Gastrocnemius medialis (tissue), 4 donors: ENCODE measurements around the gene ESRRG. TPM values are rescaled to one million over a fixed set of nuclear protein-coding genes. Genes with fewer than 3 reads are reported as not detected.

Experiments used
- ATAC-seq, 2 donors: fragments of 150-250 bp; one replicate each; pipeline ENCODE4 v1.9.1; 2016
- DNase-seq, 2 donors: peaks; one replicate each; pipeline ENCODE4 v3.0.0-alpha.2; 2019
- H3K27ac ChIP-seq, 4 donors: fragments of 200-600 bp; sonication (generic); 1 replicate in 1 of 4; 2 replicates in 3 of 4; pipeline ENCODE4 v1.5.1; 2016 to 2018; ENCODE audit warnings: mild to moderate bottlenecking in 2 of 4, moderate library complexity in 1 of 4
- H3K27me3 ChIP-seq, 3 donors: fragments of 200-600 bp; sonication (generic) in 2 of 3; 1 replicate in 1 of 3; 2 replicates in 2 of 3; pipeline versions ENCODE4 v1.5.1 to v1.6.0; 2016 to 2019; ENCODE audit warnings: mild to moderate bottlenecking in 1 of 3, moderate library complexity in 1 of 3
- H3K36me3 ChIP-seq, 2 donors: fragments of 200-600 bp; sonication (generic) in 1 of 2; one replicate each; pipeline ENCODE4 v1.5.1; 2017 to 2018
- H3K4me1 ChIP-seq, 2 donors: fragments of 200-600 bp; sonication (generic) in 1 of 2; one replicate each; pipeline ENCODE4 v1.5.1; 2016 to 2017; ENCODE audit warnings: mild to moderate bottlenecking in 2 of 2
- H3K4me3 ChIP-seq, 4 donors: fragments of 200-600 bp; sonication (generic) in 3 of 4; 1 replicate in 1 of 4; 2 replicates in 3 of 4; pipeline ENCODE4 v1.5.1; 2016 to 2019; ENCODE audit warnings: mild to moderate bottlenecking in 2 of 4
- H3K9me3 ChIP-seq, 3 donors: fragments of 200-600 bp; sonication (generic) in 2 of 3; 1 replicate in 1 of 3; 2 replicates in 2 of 3; pipeline ENCODE4 v1.5.1; 2016 to 2019
- POLR2A ChIP-seq, 2 donors: fragments of 450-650 bp; IDR thresholded peaks; one replicate each; pipeline ENCODE4 v1.6.1; 2017; ENCODE audit warnings: antibody characterized with exemption in 2 of 2, mild to moderate bottlenecking in 2 of 2, moderate library complexity in 2 of 2
- in situ Hi-C, 4 donors: fragments of 200-750 bp; cut with MboI; loops; one replicate each; pipeline versions ENCODE4 v1.15.0 to v1.8.0; 2017; ENCODE audit warnings: low sequenced_read_pairs in 4 of 4
- intact Hi-C: fragments of 100-400 bp; cut with DNase I; formaldehyde crosslinking; loops from one replicate; pipeline ENCODE4 v1.15.1; 2023; ENCODE audit warnings: low total_unique reads
- total RNA-seq, 4 donors: library from RNA; depleted of rRNA; stranded (reverse); fragments of >200 nt; gene quantifications; one replicate each; pipeline versions ENCODE4 v1.1.0 to v1.2.3, GENCODE V29; 2016
- TF ChIP-seq, protein P1 (sequence below), 5 experiments: fragments of 450-650 bp in 3 of 5; fragments of 200-600 bp in 2 of 5; sonication (generic) in 2 of 5; IDR thresholded peaks in 4 of 5; conservative IDR thresholded peaks in 1 of 5; 1 replicate in 4 of 5; 2 replicates in 1 of 5; pipeline ENCODE4 v1.5.1; 2016 to 2019; ENCODE audit warnings: antibody characterized with exemption in 5 of 5, mild to moderate bottlenecking in 3 of 5, moderate library complexity in 3 of 5

Gene ESRRG
- total RNA-seq, 4 donors from 2014 or later, result 1.8 to 18.7 (median 2.4) TPM

DNA sequence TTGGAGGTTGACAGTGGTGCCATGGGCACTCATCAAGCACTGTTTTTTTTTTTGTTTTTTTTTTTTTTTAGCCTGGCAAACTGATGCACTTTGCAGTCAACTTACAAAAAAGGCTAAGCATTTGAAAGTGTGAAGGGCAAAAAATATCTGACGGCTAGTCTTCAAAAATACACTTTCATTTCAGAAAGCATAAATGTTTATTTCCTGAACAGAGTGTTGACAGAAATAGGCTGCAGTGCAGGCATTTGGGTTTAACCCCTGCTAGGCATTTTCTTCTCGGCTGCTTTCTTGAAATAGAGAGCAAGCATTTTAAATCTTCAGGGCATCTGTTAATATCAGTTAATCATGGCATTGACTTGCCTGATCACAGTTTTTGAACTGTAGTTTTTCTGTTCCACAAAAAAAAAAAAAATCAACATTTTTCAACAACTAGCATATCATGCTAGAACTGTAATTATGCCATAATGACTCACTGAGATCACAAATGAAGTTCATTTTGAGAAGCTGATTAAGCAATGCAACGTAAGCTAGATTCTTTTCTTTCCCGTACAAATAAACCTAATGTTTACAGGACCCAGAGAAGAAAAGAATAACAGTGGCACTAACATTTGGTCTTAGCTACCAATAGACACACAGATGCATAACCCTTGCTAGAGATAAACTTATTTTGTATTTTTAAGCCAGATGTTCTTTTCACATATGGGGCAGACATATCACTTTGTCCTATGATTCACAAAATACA is 199.6 kb downstream of the ESRRG start:
- H3K36me3 ChIP-seq, result no peaks in the 10 kb centered on the region
- H3K4me1 ChIP-seq, result peaks cover 5 to 8% of the 10 kb centered on the region in 2 donors
- H3K9me3 ChIP-seq, result no peaks in the 10 kb centered on the region
- H3K27ac ChIP-seq, result no peak overlapping the region
- intact Hi-C loops (no loop called here), in situ Hi-C loops (no loop called here)
- no peak for DNase-seq
- no peaks in the 10 kb centered on the region for H3K27me3 ChIP-seq
- TF ChIP-seq, protein P1, sequence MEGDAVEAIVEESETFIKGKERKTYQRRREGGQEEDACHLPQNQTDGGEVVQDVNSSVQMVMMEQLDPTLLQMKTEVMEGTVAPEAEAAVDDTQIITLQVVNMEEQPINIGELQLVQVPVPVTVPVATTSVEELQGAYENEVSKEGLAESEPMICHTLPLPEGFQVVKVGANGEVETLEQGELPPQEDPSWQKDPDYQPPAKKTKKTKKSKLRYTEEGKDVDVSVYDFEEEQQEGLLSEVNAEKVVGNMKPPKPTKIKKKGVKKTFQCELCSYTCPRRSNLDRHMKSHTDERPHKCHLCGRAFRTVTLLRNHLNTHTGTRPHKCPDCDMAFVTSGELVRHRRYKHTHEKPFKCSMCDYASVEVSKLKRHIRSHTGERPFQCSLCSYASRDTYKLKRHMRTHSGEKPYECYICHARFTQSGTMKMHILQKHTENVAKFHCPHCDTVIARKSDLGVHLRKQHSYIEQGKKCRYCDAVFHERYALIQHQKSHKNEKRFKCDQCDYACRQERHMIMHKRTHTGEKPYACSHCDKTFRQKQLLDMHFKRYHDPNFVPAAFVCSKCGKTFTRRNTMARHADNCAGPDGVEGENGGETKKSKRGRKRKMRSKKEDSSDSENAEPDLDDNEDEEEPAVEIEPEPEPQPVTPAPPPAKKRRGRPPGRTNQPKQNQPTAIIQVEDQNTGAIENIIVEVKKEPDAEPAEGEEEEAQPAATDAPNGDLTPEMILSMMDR (IDR thresholded peaks at IDR 0.05 in 4 of 5, conservative IDR thresholded peaks at IDR 0.05 in 1 of 5), result no peak
- no peak for TF ChIP-seq POLR2A (IDR thresholded peaks at IDR 0.05)
- no peak overlapping the region for H3K4me3 ChIP-seq
- no peak for ATAC-seq

DNA sequence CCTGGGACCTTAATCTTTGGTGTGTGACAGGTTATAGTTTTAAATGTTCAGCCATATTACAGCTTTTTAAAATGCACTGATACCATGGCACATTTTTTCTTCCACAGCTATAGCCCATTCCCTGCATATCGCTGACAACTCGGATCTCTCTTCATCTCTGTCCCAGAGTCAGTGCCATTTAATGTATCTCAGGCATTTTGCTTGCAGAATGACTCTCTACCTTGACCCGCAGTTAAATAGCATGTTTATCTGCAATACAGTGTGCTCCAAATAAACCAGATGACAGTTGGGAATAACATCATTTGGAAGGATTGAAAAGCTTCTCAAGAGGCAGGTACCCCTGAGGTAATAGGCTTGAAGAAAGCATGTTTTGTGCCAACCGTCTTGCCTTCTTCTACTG is 200.2 kb downstream of the ESRRG start:
- no peaks in the 10 kb centered on the region for H3K36me3 ChIP-seq
- peaks cover 5 to 8% of the 10 kb centered on the region in 2 donors for H3K4me1 ChIP-seq
- in situ Hi-C loops, result no loop called here
- H3K4me3 ChIP-seq, result no peak overlapping the region
- no peak for ATAC-seq
- intact Hi-C loops, result no loop called here
- TF ChIP-seq POLR2A (IDR thresholded peaks at IDR 0.05), result no peak
- H3K9me3 ChIP-seq, result no peaks in the 10 kb centered on the region
- no peak overlapping the region for H3K27ac ChIP-seq
- no peaks in the 10 kb centered on the region for H3K27me3 ChIP-seq
- no peak for DNase-seq

DNA sequence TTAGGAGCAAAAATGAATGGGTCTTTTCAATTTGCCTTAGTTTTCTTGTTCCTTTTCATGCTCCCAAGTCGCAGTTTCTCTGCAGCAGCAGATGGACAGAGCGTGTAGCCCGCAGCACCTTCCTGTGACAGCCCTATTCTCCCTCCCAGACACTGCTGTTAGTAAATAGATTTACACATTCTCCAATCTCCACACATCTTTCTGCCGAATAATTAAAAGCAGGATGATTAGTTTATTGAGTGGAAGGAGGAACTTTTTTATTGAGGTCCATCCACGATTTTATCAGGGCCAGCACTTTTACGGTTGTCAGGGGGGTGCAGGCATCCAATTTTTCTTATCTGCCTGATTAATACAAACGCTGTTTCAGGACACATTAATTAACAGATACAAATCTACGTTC is 201.8 kb downstream of the ESRRG start:
- H3K27me3 ChIP-seq, result no peaks in the 10 kb centered on the region
- no peak overlapping the region for H3K27ac ChIP-seq
- no peaks in the 10 kb centered on the region for H3K9me3 ChIP-seq
- TF ChIP-seq POLR2A (IDR thresholded peaks at IDR 0.05), result no peak
- TF ChIP-seq, protein P1 (IDR thresholded peaks at IDR 0.05 in 4 of 5, conservative IDR thresholded peaks at IDR 0.05 in 1 of 5), result no peak
- in situ Hi-C loops (no loop called here), intact Hi-C loops (no loop called here)
- DNase-seq (no peak), ATAC-seq (no peak)
- H3K4me3 ChIP-seq, result no peak overlapping the region
- H3K4me1 ChIP-seq, result peaks cover 5 to 8% of the 10 kb centered on the region in 2 donors
- H3K36me3 ChIP-seq, result no peaks in the 10 kb centered on the region

DNA sequence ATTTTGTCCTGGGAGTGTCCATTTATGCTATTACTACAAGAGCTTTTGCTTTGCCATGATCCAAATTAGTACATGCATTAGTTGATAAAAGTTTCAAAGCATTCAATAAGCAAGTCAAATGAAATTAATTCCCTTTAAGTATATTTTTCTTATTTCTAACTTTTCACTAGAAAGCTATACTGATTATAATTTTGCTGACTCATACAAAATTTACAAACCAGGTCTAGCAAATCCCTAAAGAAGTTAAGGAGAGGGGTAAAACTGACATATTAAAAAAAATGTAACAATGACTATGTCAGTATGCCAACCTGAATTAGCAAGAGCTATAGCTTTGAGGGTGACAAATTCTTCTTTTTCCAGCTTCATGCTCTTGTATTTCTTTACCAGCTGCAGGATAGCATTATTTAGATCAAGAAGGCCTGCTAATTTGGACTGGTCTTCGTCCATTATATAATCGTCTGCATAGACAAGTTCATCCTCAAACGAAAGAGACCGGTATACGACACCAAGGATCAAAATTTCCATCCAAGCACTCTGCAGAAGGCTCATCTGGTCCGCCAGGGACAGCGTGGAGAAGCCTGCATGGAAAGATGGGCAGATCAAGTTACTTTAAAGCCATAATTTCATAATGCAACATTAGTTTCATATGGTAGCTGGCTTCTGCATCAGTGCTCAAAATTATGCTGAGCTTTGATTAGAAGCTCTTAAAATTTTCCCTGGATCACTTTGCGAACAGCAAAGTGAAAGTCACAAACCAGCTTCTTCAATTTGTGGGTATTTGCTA is 204.2 kb downstream of the ESRRG start:
- H3K4me3 ChIP-seq, result peak overlapping the region in 1 of 4 donors; percentile 15
- no peak overlapping the region for H3K27ac ChIP-seq
- H3K9me3 ChIP-seq, result no peaks in the 10 kb centered on the region
- no peaks in the 10 kb centered on the region for H3K27me3 ChIP-seq
- intact Hi-C loops, result no loop called here
- ATAC-seq (peak in 1 of 2 donors; percentile 36), DNase-seq (no peak)
- H3K36me3 ChIP-seq, result no peaks in the 10 kb centered on the region
- TF ChIP-seq POLR2A (IDR thresholded peaks at IDR 0.05), result no peak
- TF ChIP-seq, protein P1 (IDR thresholded peaks at IDR 0.05 in 4 of 5, conservative IDR thresholded peaks at IDR 0.05 in 1 of 5), result no peak
- peaks cover 5 to 8% of the 10 kb centered on the region in 2 donors for H3K4me1 ChIP-seq
- in situ Hi-C loops, result no loop called here

DNA sequence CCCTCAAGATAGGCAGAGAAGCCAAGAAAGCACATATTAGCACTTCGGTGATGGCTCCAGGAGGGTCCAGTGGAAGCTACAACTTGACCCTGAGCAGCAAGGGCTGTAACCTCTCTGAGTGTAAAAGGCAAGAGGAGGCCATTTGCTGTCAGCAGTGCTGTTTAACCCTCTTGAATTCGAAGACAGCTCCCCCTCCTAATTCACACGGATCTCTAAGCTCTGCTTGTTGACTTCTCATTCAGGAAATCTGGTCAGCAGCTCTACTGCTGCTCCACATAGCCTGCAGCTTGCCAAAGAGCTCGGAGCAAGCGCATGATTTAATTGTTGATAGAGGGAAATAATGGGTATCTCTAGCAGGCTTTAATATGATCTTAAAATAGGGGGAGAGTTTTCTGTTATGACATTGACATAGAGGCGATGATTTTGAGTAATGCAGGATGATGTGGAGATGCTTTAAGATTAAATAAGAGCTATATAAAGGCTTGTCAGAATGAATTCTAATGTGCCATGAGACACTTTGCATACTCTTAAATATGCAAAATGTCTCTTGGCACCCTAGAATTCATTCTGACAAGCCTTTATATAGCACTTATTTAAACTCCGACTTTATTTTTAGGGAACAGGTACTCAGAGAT is 220.6 kb downstream of the ESRRG start:
- ATAC-seq (no peak), DNase-seq (no peak)
- Histone ChIP-seq H3K4me1 (peaks cover 0 to 3% of the 10 kb centered on the region in 2 donors), H3K27me3 (no peaks in the 10 kb centered on the region), H3K9me3 (no peaks in the 10 kb centered on the region), H3K36me3 (no peaks in the 10 kb centered on the region), H3K27ac (no peak overlapping the region), H3K4me3 (no peak overlapping the region)
- in situ Hi-C loops, result no loop called here
- TF ChIP-seq, protein P1 (IDR thresholded peaks at IDR 0.05 in 4 of 5, conservative IDR thresholded peaks at IDR 0.05 in 1 of 5), result no peak
- no peak for TF ChIP-seq POLR2A (IDR thresholded peaks at IDR 0.05)
- intact Hi-C loops, result no loop called here
